Lower lobe of right lung (tissue), 2 donors: Measurements from ENCODE around the gene SRP68. TPM values are rescaled to one million over a fixed set of nuclear protein-coding genes. Genes with fewer than 3 reads are reported as not detected.

Source experiments
- ATAC-seq, 2 donors: fragments of 200-7000 bp; cut with Tn5 transposase; one replicate each; pipeline ENCODE4 v1.9.1; 2020 to 2022; ENCODE audit warnings: mild to moderate bottlenecking in 2 of 2, moderate library complexity in 2 of 2
- DNase-seq: peaks from one replicate; pipeline ENCODE4 v3.0.0-alpha.2; 2020
- H3K27ac ChIP-seq: fragments of 200-600 bp; one replicate; pipeline ENCODE4 v1.8.0; 2022
- H3K27me3 ChIP-seq: fragments of 200-600 bp; one replicate; pipeline ENCODE4 v1.8.0; 2022; ENCODE audit warnings: low read depth
- H3K36me3 ChIP-seq: fragments of 200-600 bp; one replicate; pipeline ENCODE4 v1.8.0; 2022; ENCODE audit warnings: mild to moderate bottlenecking
- H3K4me1 ChIP-seq: fragments of 200-600 bp; one replicate; pipeline ENCODE4 v1.8.0; 2022
- H3K4me3 ChIP-seq: fragments of 200-600 bp; one replicate; pipeline ENCODE4 v1.8.0; 2022; ENCODE audit warnings: mild to moderate bottlenecking
- H3K9me3 ChIP-seq: fragments of 200-600 bp; one replicate; pipeline ENCODE4 v1.8.0; 2022
- CTCF ChIP-seq: fragments of 200-600 bp; IDR thresholded peaks from one replicate; pipeline ENCODE4 v1.8.0; 2022; ENCODE audit warnings: antibody characterized with exemption, mild to moderate bottlenecking
- intact Hi-C: fragments of 100-400 bp; cut with DNase I; formaldehyde crosslinking; loops from one replicate; pipeline ENCODE4 v1.11.0; 2022
- microRNA-seq: library from miRNA; unstranded; fragments of <30 nt; microRNA quantifications from one replicate; pipeline ENCODE4 v1.2.0, GENCODE V29; 2020; ENCODE audit warnings: borderline number of aligned reads
- total RNA-seq: library from RNA; stranded (reverse); fragmentation: NEBNext Ultra II Directional; extraction: Animal tissue kit (Norgen Biotek cat#: 25700); gene quantifications from one replicate; pipeline ENCODE4 v1.2.1, GENCODE V29; 2021
- donor health status: DM: no; HTN: yes; CAD: no; lungs with severe emphysema.

SRP68 gene
- total RNA-seq, 1 donor from 2014 or later = 65.0 TPM

GRCh38 chr17:75998327-75998795, 74.0 kb downstream of the SRP68 start:
- H3K27me3 ChIP-seq = no peaks in the 10 kb centered on the region
- intact Hi-C loops = no loop called here
- no peaks in the 10 kb centered on the region for H3K9me3 ChIP-seq
- H3K36me3 ChIP-seq = peaks cover 35% of the 10 kb centered on the region
- peak in 1 of 2 donors; percentile 18 for ATAC-seq
- no peak overlapping the region for H3K4me3 ChIP-seq
- H3K27ac ChIP-seq = peak overlapping the region; percentile 36
- no peak for DNase-seq
- peaks cover 32% of the 10 kb centered on the region for H3K4me1 ChIP-seq
- no peak for TF ChIP-seq CTCF

GRCh38 chr17:75996665-75997590, 75.4 kb downstream of the SRP68 start:
- peak; percentile 61 to 74 for ATAC-seq
- H3K36me3 ChIP-seq = peaks cover 42% of the 10 kb centered on the region
- DNase-seq = peak; percentile 75
- no peak for TF ChIP-seq CTCF
- H3K27ac ChIP-seq = peak overlapping the region; percentile 41
- no peak overlapping the region for H3K4me3 ChIP-seq
- intact Hi-C loops = no loop called here
- H3K4me1 ChIP-seq = peaks cover 24% of the 10 kb centered on the region
- no peaks in the 10 kb centered on the region for H3K9me3 ChIP-seq
- no peaks in the 10 kb centered on the region for H3K27me3 ChIP-seq

- H3K9me3 ChIP-seq = no peaks in the 10 kb centered on the region
- H3K4me3 ChIP-seq = no peak overlapping the region
- H3K36me3 ChIP-seq = peaks cover 52% of the 10 kb centered on the region
- no peaks in the 10 kb centered on the region for H3K27me3 ChIP-seq
- intact Hi-C loops = no loop called here
- H3K4me1 ChIP-seq = peaks cover 24% of the 10 kb centered on the region
- TF ChIP-seq CTCF = no peak
- DNase-seq = no peak
- H3K27ac ChIP-seq = no peak overlapping the region
- ATAC-seq = no peak
These were observed 76.9 kb downstream of the SRP68 start for GRCh38 chr17:75995385-75995925.

GRCh38 chr17:75994802-75995370, 77.4 kb downstream of the SRP68 start:
- Histone ChIP-seq H3K4me3 (no peak overlapping the region), H3K4me1 (peaks cover 24% of the 10 kb centered on the region), H3K9me3 (no peaks in the 10 kb centered on the region), H3K36me3 (peaks cover 46% of the 10 kb centered on the region), H3K27me3 (no peaks in the 10 kb centered on the region), H3K27ac (no peak overlapping the region)
- ATAC-seq (no peak), DNase-seq (no peak)
- TF ChIP-seq CTCF = no peak
- intact Hi-C loops = no loop called here

- Histone ChIP-seq H3K9me3 (no peaks in the 10 kb centered on the region), H3K27ac (no peak overlapping the region), H3K4me3 (no peak overlapping the region), H3K36me3 (peaks cover 51% of the 10 kb centered on the region), H3K27me3 (no peaks in the 10 kb centered on the region), H3K4me1 (no peaks in the 10 kb centered on the region)
- intact Hi-C loops = no loop called here
- no peak for TF ChIP-seq CTCF
- ATAC-seq (no peak), DNase-seq (no peak)
These were observed 80.9 kb downstream of the SRP68 start for GRCh38 chr17:75991396-75991795.

Small RNA genes within 50 kb of the gene (microRNA-seq; reads per million reads assigned to microRNA genes)
- 3.0 reads per million for gene MIR6868

Other genes starting within 250 kb of the SRP68 start
- 118 TPM for gene UNC13D, start 228.1 kb downstream of the SRP68 start, total RNA-seq
- 145 TPM for gene WBP2, start 217.2 kb downstream of the SRP68 start, total RNA-seq
- 21.0 TPM for gene TRIM47, start 193.9 kb downstream of the SRP68 start, total RNA-seq
- gene TRIM65, start 175.6 kb downstream of the SRP68 start, total RNA-seq = 32.4 TPM
- gene MRPL38, start 167.6 kb downstream of the SRP68 start, total RNA-seq = 68.9 TPM
- gene FBF1, start 131.5 kb downstream of the SRP68 start, total RNA-seq = 13.1 TPM
- gene ACOX1, start 93.4 kb downstream of the SRP68 start, total RNA-seq = 67.1 TPM
- 14.6 TPM for gene TEN1, start 93.3 kb downstream of the SRP68 start, total RNA-seq
- 8.4 TPM for gene CDK3, start 71.7 kb downstream of the SRP68 start, total RNA-seq
- gene EVPL, start 45.2 kb downstream of the SRP68 start, total RNA-seq = 36.8 TPM
- not detected for gene GALR2, start 2.3 kb upstream of the SRP68 start, total RNA-seq
- not detected for gene ZACN, start 6.7 kb upstream of the SRP68 start, total RNA-seq
- 118 TPM for gene EXOC7, start 31.3 kb upstream of the SRP68 start, total RNA-seq
- 21.5 TPM for gene FOXJ1, start 68.7 kb upstream of the SRP68 start, total RNA-seq
- 2.4 TPM for gene RNF157, start 168.0 kb upstream of the SRP68 start, total RNA-seq
- 62.7 TPM for gene UBALD2, start 192.8 kb upstream of the SRP68 start, total RNA-seq
- 4.5 TPM for gene QRICH2, start 235.8 kb upstream of the SRP68 start, total RNA-seq